Breast epithelium (tissue), 3 donors: ENCODE results near the gene LRRC49.

ENCODE experiments used
- CTCF ChIP-seq, 3 donors: fragments of 450-650 bp; IDR thresholded peaks; one replicate each; pipeline ENCODE4 v1.5.1; 2016 to 2017; ENCODE audit warnings: antibody characterized with exemption in 3 of 3, mild to moderate bottlenecking in 3 of 3, moderate library complexity in 3 of 3
- POLR2A ChIP-seq: fragments of 450-650 bp; IDR thresholded peaks from one replicate; pipeline ENCODE4 v1.6.1; 2016; ENCODE audit warnings: antibody characterized with exemption, mild to moderate bottlenecking, moderate library complexity
- POLR2AphosphoS5 ChIP-seq, 3 donors: sonication (generic); formaldehyde crosslinking; IDR thresholded peaks; one replicate each; pipeline ENCODE4 v1.6.1; 2017; ENCODE audit warnings: antibody characterized with exemption in 3 of 3

- TF ChIP-seq CTCF (IDR thresholded peaks at IDR 0.05): no peak
- no peak for TF ChIP-seq POLR2AphosphoS5 (IDR thresholded peaks at IDR 0.05)
- no peak for TF ChIP-seq POLR2A
Observed at GRCh38 chr15:70954171-70954570, 61.5 kb downstream of the LRRC49 start.
